NCI-H1930 (cell line): Measurements from ENCODE around the gene GLYATL2.

ENCODE experiments used
- DNase-seq, 2 experiments: peaks; one replicate each; lab custom pipeline; 2025; lab: John Stamatoyannopoulos, UW

The GLYATL2 gene, protein sequence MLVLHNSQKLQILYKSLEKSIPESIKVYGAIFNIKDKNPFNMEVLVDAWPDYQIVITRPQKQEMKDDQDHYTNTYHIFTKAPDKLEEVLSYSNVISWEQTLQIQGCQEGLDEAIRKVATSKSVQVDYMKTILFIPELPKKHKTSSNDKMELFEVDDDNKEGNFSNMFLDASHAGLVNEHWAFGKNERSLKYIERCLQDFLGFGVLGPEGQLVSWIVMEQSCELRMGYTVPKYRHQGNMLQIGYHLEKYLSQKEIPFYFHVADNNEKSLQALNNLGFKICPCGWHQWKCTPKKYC

DNA sequence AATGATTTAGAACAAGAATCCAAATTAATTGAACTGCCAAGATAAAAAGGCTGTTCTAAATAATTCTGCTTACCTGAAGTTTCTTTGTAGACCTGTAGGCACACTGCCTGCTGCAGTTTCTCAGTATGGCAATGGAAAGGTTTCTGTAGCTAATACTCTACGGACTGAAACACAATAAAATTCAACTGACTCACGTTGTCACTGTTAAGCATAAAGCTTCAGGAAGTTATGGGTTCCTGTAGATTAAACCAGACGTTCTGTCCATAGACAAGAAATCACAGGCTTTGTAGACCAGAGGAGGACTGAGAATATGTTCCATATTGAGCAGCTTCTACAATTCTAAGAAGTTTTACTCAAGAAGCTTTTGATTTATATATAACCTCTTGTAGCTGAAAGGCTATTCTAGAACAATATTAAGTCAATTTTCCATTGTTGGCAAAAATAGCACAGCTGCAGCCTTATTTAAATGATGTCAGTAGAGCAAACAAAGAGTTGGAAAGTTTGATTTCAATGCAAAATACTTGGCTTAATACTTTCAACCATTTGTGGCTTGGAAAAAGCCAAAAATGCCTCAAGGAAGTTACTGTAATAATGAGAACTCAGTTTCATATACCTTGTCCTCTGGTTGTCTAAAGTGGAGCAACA is at the start of gene GLYATL2:
TSS of gene GLYATL2 (minus strand) at position 344 of the 645 bp plus-strand sequence. CDS start 5,092 bp downstream, outside the sequence.
- no peak for DNase-seq

DNA sequence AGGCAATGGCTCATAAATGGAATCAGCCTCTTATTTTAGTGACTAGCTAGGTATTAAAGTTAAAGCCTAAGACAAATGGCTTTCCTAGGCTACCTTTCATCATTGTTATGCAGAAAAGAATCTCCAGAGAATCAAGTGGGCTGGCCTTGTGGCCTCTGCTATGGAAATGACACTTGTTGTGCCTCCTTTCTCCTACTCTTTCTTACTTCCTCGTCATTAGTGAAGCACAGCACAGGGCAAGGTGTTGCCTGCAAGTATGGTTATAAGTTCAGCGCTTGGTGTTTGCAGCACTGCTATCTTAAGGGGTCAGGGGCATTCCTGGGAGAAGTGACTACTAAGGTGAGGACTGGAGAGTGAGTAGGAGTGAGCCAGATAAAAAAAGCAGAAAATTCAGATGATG is 49.4 kb upstream of the GLYATL2 start:
- DNase-seq: no peak

- DNase-seq: no peak
These were observed 44.1 kb upstream of the GLYATL2 start for GRCh38 chr11:58888579-58888978.

- no peak for DNase-seq
These were observed 42.9 kb upstream of the GLYATL2 start for GRCh38 chr11:58887452-58887851.

GRCh38 chr11:58880625-58881024 is 36.1 kb upstream of the GLYATL2 start:
- no peak for DNase-seq

DNA sequence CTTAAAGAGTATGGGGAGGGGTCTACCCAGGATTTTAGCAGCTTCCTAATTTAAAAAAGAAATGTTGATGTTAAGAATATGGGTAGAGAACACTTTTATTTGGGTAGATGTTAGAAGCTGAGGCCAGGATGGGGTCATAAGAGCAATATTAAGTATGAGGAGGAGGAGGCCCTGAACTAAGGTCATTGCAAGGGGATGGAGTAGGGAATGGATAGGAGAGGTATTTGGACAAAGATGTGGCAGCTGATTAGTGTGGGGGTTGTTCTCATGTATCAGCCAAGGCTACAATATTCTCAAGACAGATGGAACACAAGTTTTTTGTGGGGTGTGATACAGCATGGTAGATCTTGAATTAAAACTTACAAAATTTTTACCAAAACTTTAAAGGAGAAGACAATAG is 35.7 kb upstream of the GLYATL2 start:
- DNase-seq: no peak

- no peak for DNase-seq
These were observed 23.1 kb upstream of the GLYATL2 start for GRCh38 chr11:58867556-58867955.

DNA sequence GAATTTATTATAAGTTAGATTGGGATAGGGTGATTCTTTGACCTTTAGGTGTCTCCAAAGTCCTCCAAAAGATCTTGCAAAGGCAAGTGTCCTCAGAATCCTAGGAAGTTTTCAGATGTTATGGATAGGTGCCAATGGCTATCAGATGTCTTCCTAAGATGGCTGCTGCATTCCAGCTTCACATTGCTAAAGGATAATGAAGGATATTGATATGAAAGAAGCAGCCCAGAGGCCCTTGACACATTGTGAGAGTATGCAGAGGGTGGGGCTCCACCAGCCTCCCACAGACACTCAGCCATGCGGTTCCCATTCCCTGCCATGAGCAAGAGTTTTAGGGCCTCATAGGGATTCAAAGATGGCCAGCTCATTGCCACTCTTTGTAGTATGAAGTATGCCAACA is 22.3 kb upstream of the GLYATL2 start:
- DNase-seq: no peak

GRCh38 chr11:58864335-58864734 is 19.8 kb upstream of the GLYATL2 start:
- no peak for DNase-seq

- no peak for DNase-seq
These were observed 19.2 kb upstream of the GLYATL2 start for GRCh38 chr11:58863697-58864096.

DNA sequence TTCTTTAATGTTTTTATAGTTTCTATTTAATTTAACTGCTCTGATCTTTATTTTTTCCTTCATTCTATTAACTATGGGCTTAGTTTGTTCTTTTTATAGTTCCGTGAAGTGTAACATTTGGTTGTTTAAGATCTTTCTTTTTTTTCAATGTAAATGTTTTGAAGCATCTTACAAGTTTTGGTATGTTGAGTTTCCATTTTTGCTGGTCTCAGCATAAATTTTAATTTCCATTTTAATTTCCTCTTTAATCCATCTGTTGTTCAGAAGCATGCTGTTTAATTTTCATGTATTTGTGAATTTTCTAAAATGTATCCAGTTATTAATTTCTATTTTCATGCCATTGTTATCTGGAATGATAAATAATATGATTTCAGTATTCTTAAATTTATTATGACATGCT is 17.0 kb upstream of the GLYATL2 start:
- DNase-seq: no peak

GRCh38 chr11:58856806-58857205 is 12.3 kb upstream of the GLYATL2 start:
- DNase-seq: no peak

DNA sequence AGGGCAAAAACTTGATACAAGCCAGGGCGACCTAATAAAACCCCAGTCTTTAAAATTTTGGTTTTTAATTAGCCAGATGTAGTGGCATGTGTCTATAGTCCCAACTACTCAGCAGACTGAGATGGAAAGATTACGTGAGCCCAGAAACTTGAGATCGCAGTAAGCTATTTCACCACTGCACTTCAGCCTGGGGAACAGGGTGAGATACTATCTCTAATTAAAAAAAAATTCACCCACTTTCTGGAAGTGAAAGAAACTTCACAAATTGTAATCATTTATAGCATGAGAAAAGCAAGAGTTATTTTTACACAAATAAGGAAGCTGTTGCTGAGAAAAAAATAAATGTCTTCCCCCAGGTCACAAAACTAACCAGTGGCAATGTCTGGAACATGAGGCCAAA is 882 bp upstream of the GLYATL2 start:
- DNase-seq: no peak

- no peak for DNase-seq
These were observed 6.7 kb downstream of the GLYATL2 start for GRCh38 chr11:58837707-58838388.

DNA sequence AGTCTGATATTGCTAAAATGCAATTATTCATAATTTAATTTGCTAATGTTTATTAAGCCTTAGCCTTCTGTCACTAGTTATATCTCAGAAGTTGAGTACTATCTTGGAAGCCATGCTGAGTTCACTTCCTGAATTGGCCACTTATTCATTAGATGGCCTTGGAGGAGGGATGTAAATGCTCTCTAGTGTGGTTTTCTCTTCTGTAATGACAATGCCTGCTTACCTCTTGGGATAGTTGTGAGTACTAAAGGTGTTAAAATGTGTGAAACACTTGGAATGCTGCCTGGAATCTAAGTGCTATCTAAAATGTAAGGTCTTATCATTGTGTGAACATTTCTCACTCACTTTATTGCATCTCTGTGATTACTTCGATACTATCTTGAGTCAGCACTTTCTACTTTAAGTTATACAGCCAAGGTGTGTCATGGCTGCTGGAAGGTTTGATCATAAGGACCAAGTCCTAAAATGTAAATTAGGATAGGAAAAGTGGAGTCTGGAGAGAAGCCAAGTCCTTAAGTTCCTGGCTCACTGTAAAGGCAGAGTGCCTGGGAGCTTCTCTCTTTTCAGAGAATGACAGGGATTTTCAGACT is 12.4 kb downstream of the GLYATL2 start:
- DNase-seq: no peak

DNA sequence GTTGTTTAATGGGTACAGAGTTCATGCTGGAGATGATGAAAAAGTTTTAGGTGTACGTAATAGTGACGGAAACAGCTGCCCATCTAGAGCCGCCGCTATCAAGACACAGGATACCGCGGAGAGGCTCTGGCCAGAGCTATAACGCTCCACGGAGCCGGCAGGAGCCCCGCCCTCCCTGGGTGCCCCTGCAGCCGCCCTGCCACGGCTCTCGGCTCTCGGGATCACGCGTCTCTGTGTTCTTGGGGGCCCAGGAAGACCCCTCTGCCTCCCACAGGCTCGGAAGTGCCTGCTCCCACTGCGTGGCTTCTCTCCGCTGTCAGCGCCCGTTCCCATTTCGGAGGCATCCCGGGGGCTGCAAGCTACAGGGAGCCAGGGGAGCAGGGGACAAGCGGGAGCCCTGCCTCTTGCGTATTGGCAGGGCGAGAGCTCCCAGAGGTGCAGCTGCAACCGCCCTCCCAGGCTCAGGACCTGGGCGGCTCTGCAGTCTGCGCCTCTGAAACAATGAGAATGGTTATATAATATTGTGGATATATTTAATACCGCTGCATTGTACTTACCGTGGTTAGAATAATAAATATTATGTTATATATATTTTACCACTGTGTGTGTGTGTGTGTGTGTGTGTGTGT is 13.7 kb downstream of the GLYATL2 start:
- no peak for DNase-seq

DNA sequence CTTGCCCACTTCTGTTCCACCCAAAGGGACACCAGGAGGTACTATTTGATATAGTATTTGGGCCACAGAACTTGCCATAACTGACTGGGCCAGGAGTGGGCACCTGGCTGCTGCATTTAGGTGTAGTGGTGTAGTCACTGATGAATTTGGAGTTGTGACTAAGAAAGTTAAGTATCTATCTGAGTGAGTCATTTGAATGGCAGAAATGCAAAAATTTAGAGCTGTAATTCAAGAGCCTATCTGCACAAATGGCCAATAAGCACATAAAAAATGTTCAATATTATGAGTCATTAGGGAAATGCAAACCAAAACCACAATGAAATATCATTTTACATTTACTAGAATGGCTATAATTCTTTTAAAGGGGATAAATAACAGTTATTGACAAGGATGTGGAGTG is 14.7 kb downstream of the GLYATL2 start:
- DNase-seq: no peak

GRCh38 chr11:58813693-58814092 is 30.8 kb downstream of the GLYATL2 start:
- DNase-seq: no peak

DNA sequence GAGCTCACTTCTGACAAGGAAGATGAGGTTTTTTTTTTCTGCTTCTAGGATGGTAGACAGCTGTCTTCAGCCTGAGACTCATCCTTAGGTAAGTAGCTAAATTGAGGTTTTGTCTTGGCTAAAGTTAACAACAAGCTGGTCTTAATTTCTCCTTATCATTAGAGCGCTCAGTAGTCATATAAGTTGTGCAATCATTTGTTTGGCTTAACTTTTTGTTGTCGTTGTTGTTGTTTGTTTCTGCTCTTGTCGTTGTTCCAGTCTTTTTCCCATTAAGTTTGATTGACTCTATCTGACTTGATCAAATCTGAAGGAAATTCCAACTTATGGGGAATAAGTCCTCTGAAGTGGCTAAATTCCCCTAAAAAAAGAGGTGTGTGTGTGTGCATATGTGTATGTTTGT is 33.0 kb downstream of the GLYATL2 start:
- no peak for DNase-seq

- DNase-seq: no peak
These were observed 37.2 kb downstream of the GLYATL2 start for GRCh38 chr11:58807343-58807742.

DNA sequence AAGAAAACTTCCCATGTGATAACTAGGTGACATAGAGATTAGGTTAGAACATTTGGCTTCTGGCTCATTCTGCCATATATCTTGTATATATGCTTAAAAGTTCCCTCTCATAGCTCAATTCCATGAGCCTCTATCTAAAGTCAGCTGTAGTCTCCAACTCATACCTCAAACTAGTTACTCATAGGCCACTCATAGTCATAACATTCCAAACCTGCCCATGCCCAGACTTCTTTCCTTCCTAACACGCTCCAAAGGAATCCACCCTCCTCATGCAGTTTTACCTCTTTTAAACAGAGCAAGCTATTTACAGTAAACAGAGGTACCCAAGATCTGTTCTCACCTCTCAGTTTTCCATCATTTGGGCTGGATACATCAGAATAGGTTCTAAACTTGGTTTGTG is 39.4 kb downstream of the GLYATL2 start:
- no peak for DNase-seq

DNA sequence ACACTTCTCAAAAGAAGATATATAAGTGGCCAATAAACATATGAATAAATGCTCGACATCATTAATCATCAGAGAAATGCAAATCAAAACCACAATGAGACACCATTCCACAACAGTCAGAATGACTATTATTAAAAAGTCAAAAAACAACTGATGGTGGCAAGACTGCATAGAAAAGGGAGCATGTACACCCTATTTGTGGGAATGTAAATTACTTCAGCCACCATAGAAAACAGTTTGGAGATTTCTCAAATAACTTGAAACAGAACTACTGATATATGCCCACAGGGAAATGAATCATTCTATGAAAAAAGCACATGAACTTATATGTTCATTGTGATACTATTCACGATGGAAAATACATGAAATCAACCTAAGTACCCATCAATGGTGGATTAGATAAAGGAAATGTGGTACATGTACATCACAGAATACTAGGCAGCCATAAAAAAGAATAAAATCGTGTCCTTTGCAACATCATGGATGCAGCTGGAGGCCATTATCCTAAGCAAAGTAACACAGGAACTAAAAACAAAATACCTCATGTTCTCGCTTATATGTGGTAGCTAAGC is 42.4 kb downstream of the GLYATL2 start:
- DNase-seq: no peak
